HG02588 (cell line): ENCODE data around the gene OR5H6.
"Not testable (repeated sequence)": the region's sequence is repeated elsewhere in the genome, so short reads cannot be mapped to it uniquely, and the experiment has no call there.

ENCODE experiments used
- ATAC-seq: cut with Tn5 transposase; IDR thresholded peaks from one replicate; pipeline ENCODE4 v1.9.1; 2021; ENCODE audit warnings: mild to moderate bottlenecking, moderate library complexity; ENCODE audit not compliant: unreplicated experiment

The OR5H6 gene

DNA sequence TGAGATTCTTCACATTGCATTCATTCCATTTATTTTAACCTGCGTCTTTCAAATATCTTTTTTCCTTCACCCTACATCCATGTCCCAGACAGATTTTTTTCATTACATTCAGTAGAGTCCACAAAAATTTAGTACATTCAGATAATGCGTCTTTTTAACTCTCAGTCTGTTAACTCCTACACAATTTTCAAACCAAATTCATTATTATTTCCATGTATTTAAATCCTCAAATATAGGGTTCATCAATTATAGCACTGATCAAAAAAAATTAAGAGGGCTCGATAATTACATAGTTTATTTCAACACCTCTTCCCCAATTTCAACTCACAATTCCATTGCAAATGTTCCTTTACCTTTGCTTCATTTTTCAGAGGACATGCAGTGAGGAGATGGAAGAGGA, at the start of gene OR5H6:
TSS of gene OR5H6 (plus strand) at position 301 of the 400 bp plus-strand sequence. CDS start at position 390, 89 bp downstream.
- no peak for ATAC-seq

DNA sequence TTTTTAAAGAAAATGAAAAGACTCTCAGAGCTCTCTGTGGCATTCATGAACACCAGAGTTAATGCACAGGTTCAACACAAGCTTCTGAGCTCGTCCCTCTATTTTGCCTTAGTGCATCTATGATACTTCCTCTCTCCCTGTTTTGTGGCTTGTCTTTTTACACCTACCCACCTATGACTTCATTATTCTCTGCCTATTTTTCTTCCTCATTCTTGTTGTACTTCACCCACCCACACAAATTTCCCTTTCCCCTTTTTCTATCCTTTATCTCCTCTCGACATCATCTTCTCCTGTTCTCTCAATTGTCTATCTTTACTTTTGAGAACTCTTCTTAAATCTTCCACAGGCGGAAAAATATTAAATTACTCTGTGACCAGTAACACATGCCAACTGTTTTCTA, 49.0 kb upstream of the OR5H6 start:
- no peak for ATAC-seq

DNA sequence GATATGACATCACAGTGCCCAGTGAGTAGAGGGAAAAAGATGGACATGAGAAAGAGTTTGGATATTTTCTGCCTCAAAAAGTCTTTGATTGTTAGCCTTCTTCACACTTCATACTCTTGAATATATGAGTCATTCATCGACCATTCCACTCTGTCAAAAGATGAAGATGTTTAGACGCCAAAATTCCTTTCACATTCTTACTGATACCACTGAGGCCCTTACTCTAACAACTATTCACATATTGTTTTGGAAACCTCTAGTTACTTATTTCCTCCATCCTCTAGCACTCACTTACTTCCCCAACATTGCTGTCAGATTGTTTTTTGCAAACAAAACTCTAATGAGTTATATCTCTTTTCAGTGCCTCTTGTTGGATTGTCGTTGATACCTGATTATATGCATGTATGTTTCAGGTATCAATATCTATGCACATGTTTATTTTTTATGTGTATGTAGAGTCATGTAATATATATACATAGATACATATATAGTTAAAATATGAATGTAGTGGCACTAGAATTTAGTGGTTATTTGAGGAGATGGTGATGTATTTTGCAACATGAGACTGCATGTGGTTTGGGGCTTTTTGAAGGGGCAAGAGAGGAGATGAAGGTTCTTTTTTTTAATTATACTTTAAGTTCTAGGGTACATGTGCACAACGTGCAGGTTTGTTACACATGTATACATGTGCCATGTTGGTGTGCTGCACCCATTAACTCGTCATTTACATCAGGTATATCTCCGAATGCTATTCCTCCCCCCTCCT, 40.0 kb upstream of the OR5H6 start:
- ATAC-seq: no peak

DNA sequence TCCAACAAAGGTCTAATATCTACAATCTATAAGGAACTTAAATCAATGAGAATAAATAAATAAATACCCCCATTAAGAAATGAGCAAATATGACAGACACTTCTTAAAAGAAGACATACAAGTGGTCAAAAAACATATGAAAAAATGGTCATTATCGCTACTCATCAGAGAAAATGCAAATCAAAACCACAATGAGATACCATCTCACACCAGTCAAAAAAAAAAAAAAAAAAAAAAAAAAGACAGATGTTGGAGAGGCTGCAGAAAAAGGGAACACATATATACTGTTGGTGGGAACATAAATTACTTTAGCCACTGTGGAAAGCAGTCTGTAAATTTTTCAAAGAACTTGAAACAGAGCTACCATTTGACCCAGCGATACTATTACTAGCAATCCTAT, 31.6 kb upstream of the OR5H6 start:
- no peak for ATAC-seq

DNA sequence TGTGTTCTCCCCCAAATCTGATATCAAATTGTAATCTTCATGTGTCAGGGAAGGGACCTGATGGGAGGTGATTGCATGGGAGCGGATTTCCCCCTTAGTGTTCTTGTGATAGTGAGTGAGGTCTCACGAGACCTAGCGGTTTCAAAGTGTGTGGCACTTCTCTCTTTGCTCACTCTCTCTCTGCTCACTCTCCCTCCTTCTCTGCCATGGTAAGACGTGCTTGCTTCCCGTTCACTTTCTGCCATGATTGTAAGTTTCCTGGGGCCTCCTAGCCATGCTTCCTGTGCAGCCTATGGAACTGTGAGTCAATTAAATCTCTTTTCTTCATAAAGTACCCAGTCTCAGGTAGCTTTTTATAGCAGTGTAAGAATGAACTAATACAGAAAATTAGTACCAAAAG, 30.6 kb upstream of the OR5H6 start:
- ATAC-seq: no peak

DNA sequence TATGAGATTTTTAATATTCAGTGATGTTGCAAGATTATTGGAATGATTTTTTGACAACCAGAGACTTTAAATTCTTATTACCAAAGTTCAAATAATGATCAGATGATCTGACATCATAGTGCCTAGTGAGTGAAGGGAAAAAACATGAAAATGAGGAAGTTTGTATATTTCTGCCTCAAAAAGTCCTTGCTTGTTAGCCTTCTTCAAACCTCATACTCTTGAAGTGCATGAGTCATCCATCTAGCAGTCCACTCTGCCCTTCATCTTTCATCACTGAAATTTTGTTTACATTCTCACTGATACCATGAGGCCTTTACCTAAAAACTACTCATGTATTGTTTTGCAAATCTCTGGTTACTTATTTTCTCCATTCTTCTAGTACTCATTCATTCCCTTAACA, 23.9 kb upstream of the OR5H6 start:
- no peak for ATAC-seq

DNA sequence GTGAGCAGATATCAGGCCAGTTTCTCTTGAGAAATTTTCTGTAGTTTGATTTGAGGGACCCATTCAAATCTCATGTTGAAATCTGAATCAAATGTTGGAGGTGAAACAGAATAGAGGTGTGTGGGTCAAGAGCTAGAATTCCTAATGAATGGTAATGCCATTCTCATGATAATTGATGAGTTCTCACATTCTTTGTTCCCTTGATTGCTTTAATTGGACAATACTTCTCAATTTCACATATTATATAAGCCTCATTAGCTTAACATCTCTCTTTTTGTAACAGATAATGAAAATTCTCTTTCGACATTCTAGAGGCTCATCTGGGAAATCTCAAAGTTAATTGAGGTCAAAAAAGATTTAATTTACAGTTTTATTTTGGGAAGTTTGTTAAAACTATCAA, 21.9 kb upstream of the OR5H6 start:
- no peak for ATAC-seq

DNA sequence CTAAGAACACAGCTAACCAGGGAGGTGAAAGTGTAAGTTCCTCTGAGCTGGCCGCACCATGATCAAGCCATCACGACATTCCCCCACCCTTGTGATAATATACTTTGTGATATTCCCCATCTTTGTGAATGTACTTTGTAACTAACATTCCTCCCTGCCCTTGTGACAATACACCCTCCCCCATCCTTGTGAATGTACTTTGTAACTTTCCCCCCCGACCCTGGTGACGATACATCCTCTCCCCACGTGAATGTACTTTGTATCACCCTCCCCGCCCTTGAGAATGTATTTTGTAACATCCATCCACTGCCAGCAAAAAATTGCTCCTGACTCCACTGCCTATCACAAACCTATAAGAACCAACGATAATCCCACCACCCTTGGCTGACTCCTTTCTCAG, 20.2 kb upstream of the OR5H6 start:
- no peak for ATAC-seq

DNA sequence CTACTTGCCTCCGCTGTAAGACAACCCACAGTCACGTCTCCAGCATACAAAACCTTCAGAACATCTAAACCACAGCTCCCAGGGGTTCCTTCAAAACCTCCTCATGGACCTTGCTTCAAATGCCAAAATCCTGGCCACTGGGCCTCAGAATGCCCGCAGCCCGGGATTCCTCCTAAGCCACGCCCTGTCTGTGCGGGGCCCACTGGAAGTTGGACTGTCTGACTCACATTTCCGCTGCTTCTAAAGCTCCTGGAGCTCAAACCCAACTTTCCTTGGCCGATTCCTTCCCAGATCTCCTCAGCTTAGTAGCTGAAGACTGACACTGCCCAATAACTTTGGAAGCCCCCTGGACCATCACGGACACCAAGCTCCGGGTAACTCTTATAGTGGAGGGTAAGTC, 17.9 kb upstream of the OR5H6 start:
- no peak for ATAC-seq

DNA sequence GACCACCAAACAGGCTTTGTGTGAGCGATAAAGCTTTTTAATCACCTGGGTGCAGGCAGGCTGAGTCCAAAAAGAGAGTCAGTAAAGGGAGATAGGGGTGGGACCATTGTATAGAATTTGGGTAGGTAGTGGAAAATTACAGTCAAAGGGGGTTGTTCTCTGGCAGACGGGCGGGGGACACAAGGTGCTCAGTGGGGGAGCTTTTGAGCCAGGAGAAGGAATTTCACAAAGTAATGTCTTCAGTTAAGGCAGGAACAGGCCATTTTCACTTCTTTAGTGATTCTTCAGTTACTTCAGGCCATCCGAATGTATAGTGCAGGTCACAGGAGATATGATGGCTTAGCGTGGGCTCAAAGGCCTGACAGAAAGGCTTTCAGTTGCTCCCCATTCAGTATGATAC, 8.0 kb upstream of the OR5H6 start:
- ATAC-seq: not testable (repeated sequence)

DNA sequence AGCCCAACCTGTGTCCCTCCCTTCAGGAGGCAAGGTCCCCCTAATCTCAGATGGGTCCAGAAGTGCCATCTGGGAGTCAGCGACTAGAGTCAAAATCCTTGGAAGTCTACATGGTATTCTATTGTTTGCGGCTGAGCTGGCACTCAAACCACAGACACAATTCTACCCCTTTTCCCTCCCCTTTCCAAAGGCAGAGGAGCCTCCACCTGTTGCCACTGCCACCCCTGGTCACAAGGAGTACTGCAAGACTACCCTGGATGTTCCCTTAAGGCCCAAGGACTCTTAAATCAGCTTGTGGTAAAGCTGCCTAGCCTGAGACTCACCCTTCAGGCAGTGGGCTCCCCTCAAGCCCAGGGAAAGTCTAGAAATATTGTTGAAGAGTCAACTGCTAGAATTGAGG, 4.3 kb upstream of the OR5H6 start:
- ATAC-seq: peak; percentile 77

DNA sequence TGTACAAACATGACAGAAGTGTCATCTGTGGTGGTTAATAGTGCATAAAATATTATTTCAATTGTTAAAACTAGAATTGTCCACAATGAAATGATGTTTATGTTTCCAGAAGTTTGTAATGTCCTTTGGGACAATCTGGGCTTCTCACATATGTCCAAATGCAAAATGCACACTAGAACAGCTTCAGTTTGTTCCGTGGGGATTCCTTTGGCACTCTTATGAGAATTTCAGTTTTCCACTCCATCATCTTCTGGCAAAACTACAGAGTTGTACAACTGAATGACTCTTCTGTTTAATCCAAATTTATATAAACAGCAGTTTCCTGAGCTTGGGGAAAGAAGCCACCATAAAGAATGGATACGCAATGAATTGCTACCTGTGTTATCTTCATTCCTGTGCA, 2.0 kb upstream of the OR5H6 start:
- ATAC-seq: no peak

DNA sequence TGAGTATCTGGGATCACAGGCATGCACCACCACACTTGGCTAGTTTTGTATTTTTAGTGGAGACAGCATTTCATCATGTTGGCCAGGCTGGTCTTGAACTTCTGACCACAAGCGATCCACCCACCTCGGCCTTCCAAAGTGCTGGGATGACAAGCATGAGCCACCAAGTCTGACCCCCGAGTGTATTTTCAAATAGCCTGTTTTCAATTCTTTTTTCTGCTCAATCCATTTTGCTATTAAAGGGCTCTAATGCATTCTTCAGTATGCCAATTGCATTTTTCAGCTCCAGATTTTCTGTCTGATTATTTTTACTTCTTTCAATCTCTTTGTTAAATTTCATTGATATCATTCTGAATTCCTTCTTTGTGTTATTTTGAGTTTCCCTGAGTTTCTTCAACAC, 5.8 kb downstream of the OR5H6 start:
- no peak for ATAC-seq

DNA sequence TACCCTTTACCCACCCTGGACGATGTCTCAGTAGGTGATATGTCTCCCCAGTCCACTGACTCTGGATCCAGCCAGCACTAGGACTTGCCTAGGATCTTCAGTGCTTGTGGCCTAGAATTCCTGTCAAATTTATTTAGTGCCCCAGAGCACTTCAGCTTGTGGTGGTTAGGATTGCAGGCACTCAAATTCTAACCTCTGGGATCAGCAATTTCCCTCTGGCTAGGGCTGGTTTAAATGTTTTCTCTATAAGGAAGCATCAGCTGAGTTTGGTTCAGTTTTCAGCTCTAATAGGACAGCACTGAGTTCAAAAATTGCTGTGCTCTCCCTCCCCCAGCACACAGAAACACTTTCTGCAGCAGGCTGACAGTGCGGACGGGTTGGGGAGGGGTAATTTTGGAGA, 8.1 kb downstream of the OR5H6 start:
- no peak for ATAC-seq

DNA sequence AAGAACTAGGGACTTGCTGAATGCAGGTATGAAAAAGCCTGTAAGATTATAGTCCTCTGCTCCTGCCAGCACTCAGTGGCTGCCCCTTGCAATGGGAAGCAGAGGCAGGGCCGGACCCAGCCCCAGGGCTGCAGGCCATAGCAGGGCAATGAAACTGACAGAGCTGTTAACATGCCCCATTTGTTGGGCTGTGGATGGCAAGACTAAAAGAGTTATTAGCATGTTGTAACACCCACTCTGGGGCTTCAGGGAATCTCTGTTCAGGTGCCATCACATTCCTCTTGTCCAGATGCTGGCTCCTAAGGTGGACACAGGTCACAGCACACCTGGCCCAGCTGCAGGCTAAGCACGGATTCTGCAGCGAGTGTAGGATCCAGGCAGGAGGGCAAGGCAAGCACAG, 10.9 kb downstream of the OR5H6 start:
- ATAC-seq: no peak

DNA sequence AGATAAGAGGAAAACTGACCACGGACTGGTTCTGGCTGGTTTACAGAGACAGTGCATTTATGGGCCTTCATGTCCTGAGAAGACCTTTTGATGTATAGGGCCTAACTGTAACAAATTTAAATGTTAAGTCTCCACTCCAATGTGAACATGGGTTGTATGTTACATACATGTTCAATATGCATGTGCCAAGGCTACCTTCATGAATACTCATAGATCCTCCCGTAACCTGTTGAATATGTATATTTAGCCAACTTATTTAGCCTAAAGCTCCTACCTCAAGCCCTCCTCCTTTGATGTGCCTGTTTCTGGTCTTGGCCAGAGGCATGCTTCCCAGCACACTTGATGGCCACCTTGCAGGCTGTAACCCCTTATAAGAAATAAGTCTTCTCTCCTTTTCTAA, 18.2 kb downstream of the OR5H6 start, which contains the start of gene OR5H2:
TSS of gene OR5H2 (plus strand) at position 301 of the 400 bp plus-strand sequence. CDS start 398 bp downstream, outside the sequence.
- ATAC-seq: no peak

DNA sequence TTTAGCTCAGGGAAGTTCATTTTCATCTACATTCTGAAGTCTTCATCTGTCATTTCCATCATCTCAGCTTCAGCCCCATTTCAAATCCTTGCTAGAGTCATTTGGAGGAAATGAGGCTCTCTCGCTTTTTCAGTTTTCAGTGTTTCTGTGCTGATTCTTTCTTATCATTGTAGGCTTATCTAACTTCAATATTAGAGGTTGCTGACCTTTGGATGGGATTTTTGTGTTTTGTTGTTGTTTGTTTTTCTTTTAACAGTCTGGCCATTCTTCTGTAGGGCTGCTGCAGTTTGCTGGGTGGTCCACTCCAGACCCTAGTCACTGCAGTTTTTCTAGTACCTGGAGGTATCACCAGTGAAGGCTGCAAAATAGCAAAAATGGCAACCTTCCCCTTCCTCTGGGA, 26.9 kb downstream of the OR5H6 start:
- no peak for ATAC-seq

DNA sequence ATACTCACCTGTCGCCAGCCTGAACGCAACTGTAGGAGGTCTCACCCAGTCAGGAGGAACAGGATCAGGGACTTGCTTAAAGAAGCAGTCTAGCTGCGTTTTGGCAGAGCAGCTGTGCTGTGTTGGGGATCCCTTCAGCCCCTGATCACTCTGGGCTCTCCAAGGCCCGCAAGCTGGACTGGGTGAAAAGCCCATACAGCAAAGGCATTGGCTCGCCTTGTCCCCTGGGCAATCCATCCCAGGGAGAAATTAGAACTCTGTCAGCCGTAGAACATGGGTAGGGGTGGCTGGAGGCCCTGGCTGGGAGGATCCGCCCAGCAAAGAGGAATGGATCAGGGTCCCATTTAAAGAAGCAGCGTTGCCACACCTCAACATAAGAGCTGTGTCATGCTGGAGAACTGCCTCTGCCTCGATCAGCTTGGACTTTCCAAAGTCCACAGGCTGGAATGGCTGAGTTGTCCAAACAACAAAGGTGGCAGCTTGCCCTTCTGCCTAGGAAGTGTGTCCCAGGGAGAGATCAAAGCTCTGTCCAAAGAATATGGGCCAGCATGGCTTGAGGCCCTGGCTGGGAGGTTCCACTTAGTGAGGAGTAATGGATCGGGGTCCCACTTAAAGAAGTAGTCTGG, 27.4 kb downstream of the OR5H6 start:
- ATAC-seq: no peak
